ENCODE data around the gene BPIFB2. TPM values are rescaled to one million over a fixed set of nuclear protein-coding genes. Genes with fewer than 3 reads are reported as not detected.

The BPIFB2 gene
- total and polyA plus RNA-seq, 2 donors from 2014 or later, result not detected

DNA sequence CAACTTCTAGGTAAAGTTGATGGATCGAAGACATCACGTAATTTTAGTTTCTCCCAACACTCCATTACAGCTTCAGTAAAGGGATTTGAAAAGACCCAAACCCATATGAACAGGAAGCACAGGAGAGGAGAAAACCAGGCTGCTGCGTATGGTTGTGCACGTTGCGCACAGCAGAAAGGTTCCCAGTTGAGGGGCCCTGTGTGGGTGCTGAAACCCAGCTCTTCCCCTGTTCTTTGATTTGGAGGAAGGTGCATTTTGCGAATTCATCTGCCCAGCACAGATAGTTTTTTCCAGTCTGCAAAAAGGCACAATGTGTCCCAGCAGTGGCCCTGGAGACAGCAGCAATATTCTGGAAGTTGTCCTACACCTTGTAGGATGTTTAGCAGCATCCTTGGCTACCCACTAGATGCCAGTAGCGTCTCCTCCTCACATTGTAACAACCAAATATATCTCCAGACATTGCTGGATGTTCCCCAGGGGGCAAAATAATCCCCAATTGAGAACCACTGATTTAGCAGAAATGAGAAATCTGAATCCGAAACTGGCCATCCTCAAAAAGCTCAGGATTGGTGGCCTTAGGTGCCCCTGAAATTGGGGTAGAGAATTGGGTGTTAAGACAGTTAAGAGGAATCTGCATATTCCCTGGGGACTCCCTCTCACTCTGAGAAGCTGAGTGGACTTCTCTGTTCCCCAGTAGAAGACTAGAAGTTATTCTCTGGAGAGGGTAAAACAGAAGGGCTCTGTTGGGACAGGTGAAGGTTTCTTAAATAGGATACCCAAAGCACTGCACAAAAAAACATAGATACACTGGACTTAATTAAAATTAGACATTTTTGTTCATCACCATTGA, 15.5 kb upstream of the BPIFB2 start:
- Histone ChIP-seq H3K4me1 (ENCODE audit: control insufficient read depth in 2 of 3, insufficient read depth in 2 of 3, low read depth in 1 of 3, low read length in 3 of 3) (no peaks in the 10 kb centered on the region), H3K4me3 (ENCODE audit: low read length in 3 of 3) (no peak overlapping the region), H3K36me3 (ENCODE audit: control insufficient read depth in 2 of 3, insufficient read depth in 3 of 3, low read length in 3 of 3) (no peaks in the 10 kb centered on the region), H3K9ac (ENCODE audit: low read length in 3 of 3) (no peak overlapping the region), H3K27ac (ENCODE audit: low read depth in 2 of 2, low read length in 2 of 2) (no peak overlapping the region), H3K27me3 (ENCODE audit: control insufficient read depth, insufficient read depth, low read length) (no peaks in the 10 kb centered on the region), H3K9me3 (ENCODE audit: control insufficient read depth in 2 of 3, insufficient read depth in 1 of 3, low read length in 3 of 3) (no peaks in the 10 kb centered on the region)
- DNase-seq, result no peak
- no peak for TF ChIP-seq CTCF (IDR thresholded peaks at IDR 0.05; ENCODE audit: borderline replicate concordance, extremely low read depth, insufficient read depth)
- FAIRE-seq, result no peak
- intact Hi-C loops (cut with DNase I), result no loop called here

DNA sequence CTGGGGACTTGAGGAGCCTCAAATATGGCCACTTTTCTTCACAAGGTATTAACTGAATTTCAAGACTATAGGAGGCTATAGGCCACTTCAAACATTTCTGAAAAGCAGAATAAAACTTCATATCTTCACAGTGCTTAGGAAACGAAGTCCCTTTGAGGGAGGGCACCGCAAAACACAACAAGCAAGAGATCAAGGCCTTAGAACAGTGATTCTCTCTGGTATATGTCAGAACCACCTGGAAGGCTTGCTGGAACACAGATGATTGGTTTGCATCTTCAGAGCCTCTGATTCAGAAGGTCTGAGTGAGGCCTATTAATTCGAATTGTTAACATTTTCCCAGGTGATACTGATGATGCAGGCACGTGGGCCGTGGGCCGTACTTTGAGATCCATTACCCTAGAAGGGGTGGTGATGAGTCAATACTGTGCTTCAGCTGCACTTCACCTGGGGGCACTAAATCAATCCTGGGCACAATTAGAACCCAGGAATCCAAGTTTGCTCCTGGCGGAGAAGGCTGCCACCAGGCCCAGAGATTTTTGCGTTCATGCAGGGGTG, 13.9 kb upstream of the BPIFB2 start:
- Histone ChIP-seq H3K27ac (ENCODE audit: low read depth in 2 of 2, low read length in 2 of 2) (no peak overlapping the region), H3K9me3 (ENCODE audit: control insufficient read depth in 2 of 3, insufficient read depth in 1 of 3, low read length in 3 of 3) (no peaks in the 10 kb centered on the region), H3K27me3 (ENCODE audit: control insufficient read depth, insufficient read depth, low read length) (no peaks in the 10 kb centered on the region), H3K4me3 (ENCODE audit: low read length in 3 of 3) (no peak overlapping the region), H3K36me3 (ENCODE audit: control insufficient read depth in 2 of 3, insufficient read depth in 3 of 3, low read length in 3 of 3) (no peaks in the 10 kb centered on the region), H3K4me1 (ENCODE audit: control insufficient read depth in 2 of 3, insufficient read depth in 2 of 3, low read depth in 1 of 3, low read length in 3 of 3) (no peaks in the 10 kb centered on the region), H3K9ac (ENCODE audit: low read length in 3 of 3) (no peak overlapping the region)
- no peak for FAIRE-seq
- DNase-seq, result no peak
- no peak for TF ChIP-seq CTCF (IDR thresholded peaks at IDR 0.05; ENCODE audit: borderline replicate concordance, extremely low read depth, insufficient read depth)
- intact Hi-C loops (cut with DNase I), result no loop called here

DNA sequence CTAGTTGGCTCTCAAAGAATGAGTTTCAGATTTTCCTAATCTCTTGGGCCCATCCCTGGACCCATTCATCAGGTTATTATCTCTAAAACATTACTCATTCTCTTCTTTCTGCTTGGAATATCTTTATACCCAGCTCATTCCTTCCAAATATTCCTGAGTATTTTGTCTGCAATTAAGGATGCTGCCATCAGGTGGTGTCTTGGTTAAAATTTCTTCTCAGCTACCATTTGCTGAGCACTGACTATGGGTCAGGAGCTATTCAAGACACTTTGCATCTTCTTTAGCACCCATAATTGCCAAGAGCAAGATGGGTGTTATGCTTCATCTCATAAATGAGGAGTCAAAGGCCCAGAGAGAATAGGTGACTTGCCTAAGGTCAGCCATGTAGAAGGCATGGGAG, 11.7 kb upstream of the BPIFB2 start:
- H3K9me3 ChIP-seq (ENCODE audit: control insufficient read depth in 2 of 3, insufficient read depth in 1 of 3, low read length in 3 of 3), result no peaks in the 10 kb centered on the region
- H3K27ac ChIP-seq (ENCODE audit: low read depth in 2 of 2, low read length in 2 of 2), result no peak overlapping the region
- intact Hi-C loops (cut with DNase I), result no loop called here
- no peak overlapping the region for H3K9ac ChIP-seq (ENCODE audit: low read length in 3 of 3)
- no peaks in the 10 kb centered on the region for H3K27me3 ChIP-seq (ENCODE audit: control insufficient read depth, insufficient read depth, low read length)
- H3K36me3 ChIP-seq (ENCODE audit: control insufficient read depth in 2 of 3, insufficient read depth in 3 of 3, low read length in 3 of 3), result no peaks in the 10 kb centered on the region
- no peak for TF ChIP-seq CTCF (IDR thresholded peaks at IDR 0.05; ENCODE audit: borderline replicate concordance, extremely low read depth, insufficient read depth)
- FAIRE-seq (no peak), DNase-seq (no peak)
- no peak overlapping the region for H3K4me3 ChIP-seq (ENCODE audit: low read length in 3 of 3)
- H3K4me1 ChIP-seq (ENCODE audit: control insufficient read depth in 2 of 3, insufficient read depth in 2 of 3, low read depth in 1 of 3, low read length in 3 of 3), result no peaks in the 10 kb centered on the region
